Prostate gland (tissue), 2 donors: ENCODE measurements around the gene CRTC1.

Experiments used
- CTCF ChIP-seq, 4 experiments: fragments of 200-600 bp in 2 of 4; fragments of 450-650 bp in 2 of 4; sonication (generic) in 2 of 4; IDR thresholded peaks; 1 replicate in 3 of 4; 2 replicates in 1 of 4; pipeline ENCODE4 v1.5.1; 2016 to 2019; ENCODE audit warnings: antibody characterized with exemption in 4 of 4, mild to moderate bottlenecking in 2 of 4, moderate library complexity in 2 of 4
- POLR2AphosphoS5 ChIP-seq: sonication (generic); formaldehyde crosslinking; IDR thresholded peaks from one replicate; pipeline ENCODE4 v1.6.1; 2017; ENCODE audit warnings: antibody characterized with exemption

- TF ChIP-seq CTCF (IDR thresholded peaks at IDR 0.05) (no peak), POLR2AphosphoS5 (no peak)
Measured at GRCh38 chr19:18780081-18780480, 96.6 kb downstream of the CRTC1 start.
